ENCODE measurements around the gene ELK3. TPM values are rescaled to one million over a fixed set of nuclear protein-coding genes. Genes with fewer than 3 reads are reported as not detected.

ELK3 gene
- total and polyA plus RNA-seq, 8 donors: 2.2 to 21.7 (median 12.7) TPM

- intact Hi-C loops (cut with DNase I; ENCODE audit: low total_unique reads): no loop called here
- no peak for DNase-seq
- Histone ChIP-seq H3K4me1 (no peaks in the 10 kb centered on the region), H3K9me3 (no peaks in the 10 kb centered on the region), H3K27me3 (no peaks in the 10 kb centered on the region), H3K4me3 (no peak overlapping the region), H3K27ac (no peak overlapping the region), H3K36me3 (peaks cover 12 to 95% (median 92%) of the 10 kb centered on the region in 4 donors)
- TF ChIP-seq CTCF (IDR thresholded peaks at IDR 0.05) (no peak), POLR2A (IDR thresholded peaks at IDR 0.05) (no peak), EP300 (IDR thresholded peaks at IDR 0.05) (no peak), POLR2AphosphoS5 (IDR thresholded peaks at IDR 0.05) (no peak)
Observed at GRCh38 chr12:96285158-96285557, 91.0 kb downstream of the ELK3 start.

GRCh38 chr12:96289067-96289466 lies 94.9 kb downstream of the ELK3 start:
- H3K36me3 ChIP-seq: peaks cover 9 to 81% (median 62%) of the 10 kb centered on the region in 4 donors
- no peaks in the 10 kb centered on the region for H3K4me1 ChIP-seq
- H3K27ac ChIP-seq: no peak overlapping the region
- DNase-seq: no peak
- WGBS, 5 donors: 78 to 90% (median 86%) methylated on average over 5 of the region's 5 CpGs
- TF ChIP-seq CTCF (IDR thresholded peaks at IDR 0.05) (no peak), POLR2AphosphoS5 (IDR thresholded peaks at IDR 0.05) (no peak), POLR2A (IDR thresholded peaks at IDR 0.05) (no peak), EP300 (IDR thresholded peaks at IDR 0.05) (no peak)
- H3K27me3 ChIP-seq: no peaks in the 10 kb centered on the region
- H3K4me3 ChIP-seq: no peak overlapping the region
- H3K9me3 ChIP-seq: no peaks in the 10 kb centered on the region
- intact Hi-C loops (cut with DNase I; ENCODE audit: low total_unique reads): no loop called here

- TF ChIP-seq EP300 (IDR thresholded peaks at IDR 0.05): no peak
- TF ChIP-seq CTCF (IDR thresholded peaks at IDR 0.05): no peak
- no peak for TF ChIP-seq POLR2A (IDR thresholded peaks at IDR 0.05)
- TF ChIP-seq POLR2AphosphoS5 (IDR thresholded peaks at IDR 0.05): no peak
- peaks cover 6 to 66% (median 47%) of the 10 kb centered on the region in 4 donors for H3K36me3 ChIP-seq
- 95 to 100% (median 97%) methylated on average over 2 of the region's 2 CpGs for WGBS, 5 donors
Observed at GRCh38 chr12:96293093-96293492, 98.9 kb downstream of the ELK3 start.

GRCh38 chr12:96294831-96295230 lies 100.7 kb downstream of the ELK3 start:
- TF ChIP-seq EP300 (IDR thresholded peaks at IDR 0.05) (no peak), POLR2AphosphoS5 (IDR thresholded peaks at IDR 0.05) (no peak), CTCF (IDR thresholded peaks at IDR 0.05) (no peak), POLR2A (IDR thresholded peaks at IDR 0.05) (no peak)
- WGBS, 5 donors: 61 to 70% (median 68%) methylated on average over 3 of the region's 3 CpGs
- no peaks in the 10 kb centered on the region for H3K9me3 ChIP-seq
- no peak overlapping the region for H3K27ac ChIP-seq
- no peaks in the 10 kb centered on the region for H3K4me1 ChIP-seq
- no peak overlapping the region for H3K4me3 ChIP-seq
- intact Hi-C loops (cut with DNase I; ENCODE audit: low total_unique reads): no loop called here
- H3K27me3 ChIP-seq: no peaks in the 10 kb centered on the region
- DNase-seq: no peak
- H3K36me3 ChIP-seq: peaks cover 0 to 68% (median 45%) of the 10 kb centered on the region in 4 donors

More at GRCh38 chr12:96293093-96293492, 98.9 kb downstream of the ELK3 start:
- Histone ChIP-seq H3K4me1 (no peaks in the 10 kb centered on the region), H3K27me3 (no peaks in the 10 kb centered on the region), H3K4me3 (no peak overlapping the region), H3K9me3 (no peaks in the 10 kb centered on the region), H3K27ac (no peak overlapping the region)
- intact Hi-C loops (cut with DNase I; ENCODE audit: low total_unique reads): no loop called here
- no peak for DNase-seq

Data from stomach (tissue), 9 donors.